Body of pancreas (tissue), 4 donors: ENCODE data around the gene CCDC154. TPM values are rescaled to one million over a fixed set of nuclear protein-coding genes. Genes with fewer than 3 reads are reported as not detected.

Experiments
- ATAC-seq: fragments of 150-250 bp; one replicate; pipeline ENCODE4 v1.9.1; 2016
- DNase-seq, 4 donors: peaks; one replicate each; pipeline ENCODE4 v3.0.0-alpha.2; 2019
- H3K27ac ChIP-seq, 4 donors: fragments of 200-600 bp; sonication (generic); 1 replicate in 3 of 4; 2 replicates in 1 of 4; pipeline versions ENCODE4 v1.5.1 to v1.6.1; 2016 to 2019; ENCODE audit warnings: mild to moderate bottlenecking in 1 of 4, mixed read lengths in 1 of 4, moderate library complexity in 1 of 4
- H3K27me3 ChIP-seq, 2 donors: fragments of 200-600 bp; sonication (generic); one replicate each; pipeline ENCODE4 v1.6.0; 2016; ENCODE audit warnings: mild to moderate bottlenecking in 1 of 2
- H3K36me3 ChIP-seq, 2 donors: fragments of 200-600 bp; sonication (generic); replicated peaks in 1 of 2; 2 replicates each; pipeline ENCODE4 v1.5.1; 2016; ENCODE audit warnings: low read depth in 2 of 2; ENCODE audit not compliant: insufficient read depth in 1 of 2
- H3K4me1 ChIP-seq: fragments of 200-600 bp; sonication (generic); one replicate; pipeline ENCODE4 v1.6.0; 2016
- H3K4me3 ChIP-seq, 2 donors: fragments of 200-600 bp; sonication (generic); 1 replicate in 1 of 2; 2 replicates in 1 of 2; pipeline ENCODE4 v1.5.1; 2016 to 2019
- H3K9me3 ChIP-seq, 3 donors: fragments of 200-600 bp; sonication (generic); 1 replicate in 2 of 3; 2 replicates in 1 of 3; pipeline ENCODE4 v1.5.1; 2016
- POLR2A ChIP-seq, 3 donors: fragments of 450-650 bp; IDR thresholded peaks; one replicate each; pipeline ENCODE4 v1.6.1; 2016; ENCODE audit warnings: antibody characterized with exemption in 3 of 3, mild to moderate bottlenecking in 2 of 3
- WGBS, 2 donors: methylation state at CpG; one replicate each; pipeline ENCODE4 v1.1.5; 2017; 5-methylcytosine and 5-hydroxymethylcytosine counted together
- intact Hi-C: fragments of 100-400 bp; cut with DNase I; formaldehyde crosslinking; loops from one replicate; pipeline ENCODE4 v1.15.1; 2023
- total RNA-seq, 2 donors: library from RNA; depleted of rRNA; stranded (reverse); fragments of >200 nt; gene quantifications; one replicate each; pipeline ENCODE4 v1.1.0, GENCODE V29; 2016
- TF ChIP-seq, protein P1 (sequence below), 7 experiments: fragments of 450-650 bp in 4 of 7; fragments of 200-600 bp in 3 of 7; sonication (generic) in 3 of 7; IDR thresholded peaks; one replicate each; pipeline ENCODE4 v1.5.1; 2016 to 2019; ENCODE audit warnings: antibody characterized with exemption in 7 of 7

Gene CCDC154
- total RNA-seq, 2 donors from 2014 or later: 2.1 to 2.3 TPM

DNA sequence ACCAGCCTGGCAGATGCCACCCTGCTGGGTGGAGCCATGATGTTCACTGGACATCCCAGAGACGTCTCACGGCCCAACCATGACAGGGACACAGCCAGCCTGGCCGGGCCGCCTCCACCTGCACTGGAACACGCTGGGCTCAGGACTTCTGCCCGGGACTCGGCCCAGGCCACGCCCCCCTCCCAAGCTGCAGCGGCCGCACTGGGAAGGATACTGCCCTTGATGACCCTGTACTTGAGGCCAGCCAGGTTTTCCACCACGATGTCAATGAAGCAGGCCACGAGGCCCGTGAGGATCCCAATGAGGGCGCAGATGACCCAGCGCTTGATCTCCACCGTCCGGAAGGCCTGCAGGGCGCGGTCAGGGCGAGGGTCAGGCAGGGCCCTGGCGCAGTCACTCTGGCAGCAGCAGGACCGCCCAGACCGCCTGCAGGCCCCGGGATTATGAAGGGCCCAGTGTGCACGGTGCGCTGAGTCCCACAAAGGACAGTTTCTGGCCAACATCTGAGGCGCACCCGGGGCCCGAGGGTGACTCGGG lies 16.3 kb upstream of the CCDC154 start:
- ATAC-seq (no peak), DNase-seq (peak in 1 of 4 donors; percentile 8)
- H3K9me3 ChIP-seq: no peaks in the 10 kb centered on the region
- H3K27ac ChIP-seq: no peak overlapping the region
- no peaks in the 10 kb centered on the region for H3K4me1 ChIP-seq
- TF ChIP-seq, protein P1, sequence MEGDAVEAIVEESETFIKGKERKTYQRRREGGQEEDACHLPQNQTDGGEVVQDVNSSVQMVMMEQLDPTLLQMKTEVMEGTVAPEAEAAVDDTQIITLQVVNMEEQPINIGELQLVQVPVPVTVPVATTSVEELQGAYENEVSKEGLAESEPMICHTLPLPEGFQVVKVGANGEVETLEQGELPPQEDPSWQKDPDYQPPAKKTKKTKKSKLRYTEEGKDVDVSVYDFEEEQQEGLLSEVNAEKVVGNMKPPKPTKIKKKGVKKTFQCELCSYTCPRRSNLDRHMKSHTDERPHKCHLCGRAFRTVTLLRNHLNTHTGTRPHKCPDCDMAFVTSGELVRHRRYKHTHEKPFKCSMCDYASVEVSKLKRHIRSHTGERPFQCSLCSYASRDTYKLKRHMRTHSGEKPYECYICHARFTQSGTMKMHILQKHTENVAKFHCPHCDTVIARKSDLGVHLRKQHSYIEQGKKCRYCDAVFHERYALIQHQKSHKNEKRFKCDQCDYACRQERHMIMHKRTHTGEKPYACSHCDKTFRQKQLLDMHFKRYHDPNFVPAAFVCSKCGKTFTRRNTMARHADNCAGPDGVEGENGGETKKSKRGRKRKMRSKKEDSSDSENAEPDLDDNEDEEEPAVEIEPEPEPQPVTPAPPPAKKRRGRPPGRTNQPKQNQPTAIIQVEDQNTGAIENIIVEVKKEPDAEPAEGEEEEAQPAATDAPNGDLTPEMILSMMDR (IDR thresholded peaks at IDR 0.05): no peak
- TF ChIP-seq POLR2A (IDR thresholded peaks at IDR 0.05): no peak
- H3K36me3 ChIP-seq: peaks cover 0 to 8% of the 10 kb centered on the region in 2 donors
- no peak overlapping the region for H3K4me3 ChIP-seq
- intact Hi-C loops: no loop called here
- 88% methylated on average over 19 of the region's 30 CpGs; no CpG with 5 or more reads in 1 of the 2 donors for WGBS, 2 donors
- no peaks in the 10 kb centered on the region for H3K27me3 ChIP-seq

GRCh38 chr16:1459967-1460366 lies 15.6 kb upstream of the CCDC154 start:
- H3K4me1 ChIP-seq: no peaks in the 10 kb centered on the region
- 77 to 84% methylated on average over 7 to 9 of the region's 10 CpGs for WGBS, 2 donors
- DNase-seq (no peak), ATAC-seq (no peak)
- peaks cover 0 to 13% of the 10 kb centered on the region in 2 donors for H3K36me3 ChIP-seq
- H3K9me3 ChIP-seq: no peaks in the 10 kb centered on the region
- no peak overlapping the region for H3K27ac ChIP-seq
- no peak for TF ChIP-seq POLR2A (IDR thresholded peaks at IDR 0.05)
- TF ChIP-seq, protein P1 (IDR thresholded peaks at IDR 0.05): no peak
- no peaks in the 10 kb centered on the region for H3K27me3 ChIP-seq
- H3K4me3 ChIP-seq: no peak overlapping the region
- intact Hi-C loops: no loop called here

- Histone ChIP-seq H3K27ac (no peak overlapping the region), H3K9me3 (no peaks in the 10 kb centered on the region), H3K4me3 (no peak overlapping the region), H3K4me1 (no peaks in the 10 kb centered on the region), H3K27me3 (no peaks in the 10 kb centered on the region), H3K36me3 (peaks cover 0 to 18% of the 10 kb centered on the region in 2 donors)
- TF ChIP-seq POLR2A (IDR thresholded peaks at IDR 0.05): no peak
- TF ChIP-seq, protein P1 (IDR thresholded peaks at IDR 0.05): no peak
- 81% methylated on average over 12 of the region's 14 CpGs; no CpG with 5 or more reads in 1 of the 2 donors for WGBS, 2 donors
- intact Hi-C loops: no loop called here
- no peak for ATAC-seq
- DNase-seq: no peak
Measured at GRCh38 chr16:1458977-1459341, 14.6 kb upstream of the CCDC154 start.

GRCh38 chr16:1458336-1458976 lies 14.1 kb upstream of the CCDC154 start:
- intact Hi-C loops: no loop called here
- no peak for TF ChIP-seq POLR2A (IDR thresholded peaks at IDR 0.05)
- TF ChIP-seq, protein P1 (IDR thresholded peaks at IDR 0.05): no peak
- Histone ChIP-seq H3K9me3 (no peaks in the 10 kb centered on the region), H3K4me3 (no peak overlapping the region), H3K27ac (no peak overlapping the region), H3K4me1 (no peaks in the 10 kb centered on the region), H3K36me3 (peaks cover 0 to 23% of the 10 kb centered on the region in 2 donors), H3K27me3 (no peaks in the 10 kb centered on the region)
- WGBS, 2 donors: 93 to 96% methylated on average over 13 to 26 of the region's 26 CpGs
- DNase-seq (no peak), ATAC-seq (no peak)
